OCI-LY1 (cell line): ENCODE data around the gene EMILIN1.
A peak's percentile ranks its signal among the peaks of the same experiment; 100 is the strongest.

Source experiments
- H2AFZ ChIP-seq: fragments of 200-600 bp; sonication (generic), shearing (Covaris generic); 2 replicates; pipeline ENCODE4 v1.6.0; 2014; ENCODE audit warnings: antibody characterized with exemption, mild to moderate bottlenecking, low read length
- H3F3A ChIP-seq: fragments of 200-600 bp; sonication (generic), shearing (Covaris generic); 2 replicates; pipeline ENCODE4 v1.6.0; 2014; ENCODE audit warnings: mild to moderate bottlenecking, antibody characterized with exemption, low read length, moderate library complexity; ENCODE audit not compliant: insufficient read depth
- H3K27ac ChIP-seq: fragments of 200-600 bp; sonication (generic); 2 replicates; pipeline ENCODE4 v1.5.1; 2014; ENCODE audit warnings: low read length, mixed run types, mild to moderate bottlenecking, low read depth; ENCODE audit not compliant: poor library complexity, severe bottlenecking
- H3K27me3 ChIP-seq: fragments of 200-600 bp; sonication (generic); 2 replicates; pipeline ENCODE4 v1.6.0; 2014; ENCODE audit warnings: antibody characterized with exemption, mild to moderate bottlenecking, low read length, moderate library complexity; ENCODE audit not compliant: insufficient read depth
- H3K36me3 ChIP-seq: fragments of 200-600 bp; sonication (generic); 2 replicates; pipeline ENCODE4 v1.6.1; 2014; ENCODE audit warnings: mild to moderate bottlenecking, antibody characterized with exemption, low read length, moderate library complexity, mixed read lengths; ENCODE audit not compliant: insufficient read depth
- H3K4me1 ChIP-seq: fragments of 200-600 bp; sonication (generic); 2 replicates; pipeline ENCODE4 v1.5.1; 2014; ENCODE audit warnings: mild to moderate bottlenecking, low read length, moderate library complexity; ENCODE audit not compliant: insufficient read depth, severe bottlenecking
- H3K4me2 ChIP-seq: fragments of 200-600 bp; sonication (generic), shearing (Covaris generic); 2 replicates; pipeline ENCODE4 v1.6.1; 2014; ENCODE audit warnings: low read length
- H3K4me3 ChIP-seq: fragments of 200-600 bp; sonication (generic); 2 replicates; pipeline ENCODE4 v1.5.1; 2014; ENCODE audit warnings: low read length, low read depth, mild to moderate bottlenecking, mixed read lengths; ENCODE audit not compliant: poor library complexity, severe bottlenecking
- H3K79me2 ChIP-seq: fragments of 200-600 bp; shearing (Covaris generic); 2 replicates; pipeline ENCODE4 v1.6.1; 2016; ENCODE audit warnings: mixed run types, low read length, mixed read lengths; ENCODE audit not compliant: insufficient read depth
- H3K9ac ChIP-seq: fragments of 200-600 bp; sonication (generic), shearing (Covaris generic); 2 replicates; pipeline ENCODE4 v1.6.1; 2014; ENCODE audit warnings: mild to moderate bottlenecking, low read length, mixed read lengths
- H3K9me2 ChIP-seq: fragments of 200-600 bp; sonication (generic), shearing (Covaris generic); 2 replicates; pipeline ENCODE4 v1.6.1; 2014; ENCODE audit warnings: low read depth, mild to moderate bottlenecking, low read length, mixed read lengths
- H3K9me3 ChIP-seq: fragments of 200-600 bp; shearing (Covaris generic); 2 replicates; pipeline ENCODE4 v1.6.1; 2014; ENCODE audit warnings: low read length, mixed read lengths
- H4K20me1 ChIP-seq: fragments of 200-600 bp; sonication (generic), shearing (Covaris generic); 2 replicates; pipeline ENCODE4 v1.6.0; 2016; ENCODE audit warnings: mild to moderate bottlenecking, low read length; ENCODE audit not compliant: insufficient read depth
- EZH2 ChIP-seq: fragments of 200-600 bp; sonication (generic), shearing (Covaris generic); IDR thresholded peaks from 2 replicates; pipeline ENCODE4 v1.8.0; 2017; ENCODE audit warnings: borderline replicate concordance, mixed run types, mild to moderate bottlenecking, antibody characterized with exemption, low read length, moderate library complexity, mixed read lengths
- TF ChIP-seq, protein P1 (sequence below): fragments of 200-600 bp; sonication (generic), shearing (Covaris generic); IDR thresholded peaks from 2 replicates; pipeline ENCODE4 v1.5.1; 2017; ENCODE audit warnings: mild to moderate bottlenecking, antibody characterized with exemption, low read length, moderate library complexity, mixed read lengths

The EMILIN1 gene

DNA sequence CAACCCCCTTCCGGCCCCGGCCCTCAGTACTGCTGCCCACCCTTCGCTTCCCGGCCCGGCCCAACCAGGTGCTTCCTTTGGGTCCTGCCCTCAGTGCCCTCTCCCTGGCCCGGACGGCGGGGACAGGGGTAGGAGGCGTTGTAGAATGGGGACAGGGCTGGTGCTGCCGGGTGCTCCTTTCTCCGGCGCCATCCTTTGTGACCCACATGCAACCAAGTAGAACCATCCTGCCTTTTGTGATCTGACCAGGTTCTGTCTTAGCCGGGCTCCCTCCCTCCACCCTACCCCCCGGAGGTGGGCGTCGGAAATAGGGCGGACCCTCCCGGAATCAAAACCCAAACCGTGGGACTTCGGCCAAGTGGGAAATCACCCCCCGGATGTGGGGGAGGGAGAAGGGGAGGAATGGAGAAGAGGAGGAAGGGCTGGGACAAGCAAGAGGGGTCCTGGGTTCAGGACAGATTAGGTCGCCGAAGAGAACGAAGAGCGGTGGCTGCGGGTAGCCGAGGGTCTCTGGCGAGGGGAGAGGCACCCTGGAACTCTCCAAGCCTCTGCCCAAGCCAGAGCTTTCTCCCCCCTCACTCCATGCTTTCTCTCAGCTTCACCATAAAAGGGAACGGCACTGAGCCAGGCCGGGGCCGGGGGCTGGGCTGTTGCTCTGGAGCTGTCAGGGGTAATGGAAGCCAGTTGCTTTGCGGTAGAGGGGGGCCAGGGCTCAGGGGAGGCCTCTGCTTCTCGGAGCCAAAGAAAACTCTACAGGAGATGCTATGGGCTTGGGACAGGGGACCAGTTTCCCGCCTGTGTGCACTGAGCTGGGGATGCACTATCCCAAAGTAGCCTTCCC is 6.2 kb upstream of the EMILIN1 start:
- Histone ChIP-seq H3K9ac (peak overlapping the region; percentile 51), H3K27me3 (no peaks in the 10 kb centered on the region), H2AFZ (no peak overlapping the region), H3K9me3 (no peaks in the 10 kb centered on the region), H3K36me3 (peaks cover 32% of the 10 kb centered on the region; the same call in 1 of the 2 replicates), H4K20me1 (no peaks in the 10 kb centered on the region), H3K27ac (peak overlapping the region; percentile 29), H3K79me2 (peaks cover 13% of the 10 kb centered on the region; the same call in 1 of the 2 replicates), H3K4me2 (peak overlapping the region; percentile 81), H3K4me1 (peaks cover 48% of the 10 kb centered on the region), H3K4me3 (peak overlapping the region; percentile 97), H3K9me2 (no peaks in the 10 kb centered on the region), H3F3A (no peaks in the 10 kb centered on the region)
- TF ChIP-seq EZH2 = no peak
- TF ChIP-seq, protein P1, sequence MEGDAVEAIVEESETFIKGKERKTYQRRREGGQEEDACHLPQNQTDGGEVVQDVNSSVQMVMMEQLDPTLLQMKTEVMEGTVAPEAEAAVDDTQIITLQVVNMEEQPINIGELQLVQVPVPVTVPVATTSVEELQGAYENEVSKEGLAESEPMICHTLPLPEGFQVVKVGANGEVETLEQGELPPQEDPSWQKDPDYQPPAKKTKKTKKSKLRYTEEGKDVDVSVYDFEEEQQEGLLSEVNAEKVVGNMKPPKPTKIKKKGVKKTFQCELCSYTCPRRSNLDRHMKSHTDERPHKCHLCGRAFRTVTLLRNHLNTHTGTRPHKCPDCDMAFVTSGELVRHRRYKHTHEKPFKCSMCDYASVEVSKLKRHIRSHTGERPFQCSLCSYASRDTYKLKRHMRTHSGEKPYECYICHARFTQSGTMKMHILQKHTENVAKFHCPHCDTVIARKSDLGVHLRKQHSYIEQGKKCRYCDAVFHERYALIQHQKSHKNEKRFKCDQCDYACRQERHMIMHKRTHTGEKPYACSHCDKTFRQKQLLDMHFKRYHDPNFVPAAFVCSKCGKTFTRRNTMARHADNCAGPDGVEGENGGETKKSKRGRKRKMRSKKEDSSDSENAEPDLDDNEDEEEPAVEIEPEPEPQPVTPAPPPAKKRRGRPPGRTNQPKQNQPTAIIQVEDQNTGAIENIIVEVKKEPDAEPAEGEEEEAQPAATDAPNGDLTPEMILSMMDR = no peak

DNA sequence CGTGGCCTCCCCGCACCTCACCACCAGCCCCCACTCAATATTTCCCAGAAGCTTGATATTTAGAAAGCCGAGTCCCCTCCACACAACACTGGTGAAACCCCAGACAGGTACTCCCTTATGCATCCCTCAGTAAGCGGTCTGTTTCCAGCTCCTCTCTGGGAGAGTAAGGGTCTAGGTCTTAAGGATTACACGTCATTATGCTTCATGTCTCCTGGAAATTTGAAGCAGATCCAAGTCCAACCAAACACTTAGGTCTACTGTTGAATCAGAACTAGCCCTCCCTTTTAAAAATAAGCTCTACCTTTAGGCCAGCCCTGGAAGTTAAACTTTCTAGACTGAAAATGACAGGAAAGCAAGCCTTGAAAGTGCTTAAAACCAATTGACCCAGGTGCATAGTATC is 5.5 kb upstream of the EMILIN1 start:
- H3K4me2 ChIP-seq = peak overlapping the region; percentile 81; the same call in 1 of the 2 replicates

DNA sequence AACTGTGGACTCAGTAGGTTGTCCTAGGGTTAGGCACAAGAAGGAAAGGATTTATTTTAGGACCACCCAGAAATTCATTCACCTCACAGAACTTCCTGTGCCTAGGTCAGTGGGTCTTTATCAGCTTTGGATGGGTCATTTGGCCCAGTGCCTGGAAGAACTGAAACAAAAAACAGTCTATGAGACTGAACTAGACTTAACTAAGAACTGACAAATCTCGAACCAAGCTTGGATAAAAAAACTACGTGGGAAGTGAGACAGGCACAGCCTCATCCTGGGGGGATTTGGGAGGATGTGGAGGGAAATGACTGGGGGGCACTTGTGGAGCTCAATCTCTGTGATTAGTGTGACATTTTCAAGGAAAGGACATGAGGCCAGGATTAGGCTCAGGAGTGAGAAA is 4.6 kb upstream of the EMILIN1 start:
- Histone ChIP-seq H2AFZ (no peak overlapping the region), H3K36me3 (peaks cover 16% of the 10 kb centered on the region; the same call in 1 of the 2 replicates), H3K4me1 (peaks cover 52% of the 10 kb centered on the region), H3K4me3 (no peak overlapping the region), H3K9me3 (no peaks in the 10 kb centered on the region), H3K9ac (no peak overlapping the region), H4K20me1 (no peaks in the 10 kb centered on the region), H3K27ac (peak overlapping the region; percentile 30), H3K27me3 (no peaks in the 10 kb centered on the region), H3K79me2 (peaks cover 13% of the 10 kb centered on the region; the same call in 1 of the 2 replicates), H3K4me2 (no peak overlapping the region), H3F3A (no peaks in the 10 kb centered on the region), H3K9me2 (no peaks in the 10 kb centered on the region)
- TF ChIP-seq EZH2 = no peak
- TF ChIP-seq, protein P1 = no peak

More for the DNA sequence above, 5.5 kb upstream of the EMILIN1 start:
- peaks cover 25% of the 10 kb centered on the region; the same call in 1 of the 2 replicates for H3K36me3 ChIP-seq
- no peaks in the 10 kb centered on the region for H3K9me2 ChIP-seq
- no peak overlapping the region for H3K9ac ChIP-seq
- H3K79me2 ChIP-seq = peaks cover 13% of the 10 kb centered on the region; the same call in 1 of the 2 replicates
- peaks cover 52% of the 10 kb centered on the region for H3K4me1 ChIP-seq
- no peaks in the 10 kb centered on the region for H3K9me3 ChIP-seq
- no peaks in the 10 kb centered on the region for H4K20me1 ChIP-seq
- H3K27ac ChIP-seq = no peak overlapping the region
- H3K4me3 ChIP-seq = no peak overlapping the region
- no peaks in the 10 kb centered on the region for H3K27me3 ChIP-seq
- no peak for TF ChIP-seq EZH2
- TF ChIP-seq, protein P1 = no peak
- no peaks in the 10 kb centered on the region for H3F3A ChIP-seq
- H2AFZ ChIP-seq = no peak overlapping the region
